ENCODE results near the gene RPL5.
A peak's percentile ranks its signal among the peaks of the same experiment; 100 is the strongest.

RPL5 gene

DNA sequence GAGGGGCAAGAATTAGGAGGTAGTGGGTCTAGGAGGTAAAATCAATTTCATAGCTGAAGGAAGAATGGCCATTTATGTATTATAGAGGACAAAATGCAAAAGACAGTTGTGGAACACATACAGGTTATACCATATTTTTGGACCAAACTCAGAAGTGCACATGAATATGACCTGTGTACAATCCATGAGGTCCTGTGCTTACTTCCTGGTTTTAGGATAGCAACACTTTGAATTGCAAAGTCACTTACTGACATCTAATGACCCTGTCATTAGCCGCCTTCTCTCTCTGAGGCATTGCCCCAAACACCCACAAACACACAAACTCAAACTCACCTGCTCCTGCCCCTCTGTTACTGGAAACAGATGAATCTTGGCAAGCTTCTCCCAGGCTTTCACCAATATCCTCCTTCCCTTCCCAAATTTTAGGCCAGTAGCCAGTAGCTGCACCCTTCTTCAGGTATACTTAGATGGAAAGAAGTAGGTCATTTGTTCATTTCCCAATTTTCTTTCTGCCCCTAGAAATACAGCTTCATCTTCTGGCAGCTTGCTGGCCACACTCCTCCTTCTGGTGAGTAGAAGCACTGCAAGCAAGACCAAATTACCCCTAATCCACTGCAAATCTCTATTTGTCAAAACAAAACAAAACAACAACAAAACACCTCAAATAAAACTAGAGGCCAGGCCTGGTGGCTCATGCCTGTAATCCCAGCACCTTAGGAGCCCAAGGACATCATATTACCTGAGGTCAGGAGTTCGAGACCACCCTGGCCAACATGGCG is 13.7 kb upstream of the RPL5 start:
- peak; percentile 85 for FAIRE-seq
- no peak for DNase-seq (ENCODE audit: extremely low spot score, insufficient read length, low read depth)

- DNase-seq (ENCODE audit: extremely low spot score, insufficient read length, low read depth): no peak
- FAIRE-seq: no peak
Observed at GRCh38 chr1:92820024-92820423, 11.8 kb upstream of the RPL5 start.

GRCh38 chr1:92820551-92820950 is 11.3 kb upstream of the RPL5 start:
- DNase-seq (ENCODE audit: extremely low spot score, insufficient read length, low read depth) (no peak), FAIRE-seq (no peak)

DNA sequence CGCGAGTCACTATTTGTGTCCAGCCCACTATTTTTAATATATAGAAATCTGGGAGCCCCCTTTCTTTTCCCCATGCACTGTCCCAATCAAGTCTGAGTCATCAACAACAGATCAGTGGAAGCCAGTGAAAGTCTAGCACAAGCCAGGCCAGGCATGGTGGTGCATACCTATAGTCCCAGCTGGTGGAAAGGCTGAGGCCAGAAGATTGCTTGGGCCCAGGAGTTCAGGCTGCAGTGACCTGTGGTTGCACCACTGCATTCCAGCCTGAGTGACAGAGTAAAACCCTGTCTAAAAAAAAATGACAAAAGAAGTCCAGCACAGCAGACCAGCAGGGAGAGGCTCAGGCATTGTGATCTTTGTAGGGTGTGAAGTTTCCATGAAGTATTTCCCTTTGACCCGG is 9.0 kb upstream of the RPL5 start:
- FAIRE-seq: no peak
- no peak for DNase-seq (ENCODE audit: extremely low spot score, insufficient read length, low read depth)

- DNase-seq (ENCODE audit: extremely low spot score, insufficient read length, low read depth) (no peak), FAIRE-seq (no peak)
Observed at GRCh38 chr1:92826792-92827191, 5.0 kb upstream of the RPL5 start.

GRCh38 chr1:92831368-92831761 is 475 bp upstream of the RPL5 start:
- DNase-seq (ENCODE audit: extremely low spot score, insufficient read length, low read depth): no peak
- no peak for FAIRE-seq

GRCh38 chr1:92832537-92833114 is 786 bp downstream of the RPL5 start:
- FAIRE-seq (no peak), DNase-seq (ENCODE audit: extremely low spot score, insufficient read length, low read depth) (no peak)

GRCh38 chr1:92833840-92834239 is 2.0 kb downstream of the RPL5 start:
- FAIRE-seq: no peak
- DNase-seq (ENCODE audit: extremely low spot score, insufficient read length, low read depth): no peak

DNA sequence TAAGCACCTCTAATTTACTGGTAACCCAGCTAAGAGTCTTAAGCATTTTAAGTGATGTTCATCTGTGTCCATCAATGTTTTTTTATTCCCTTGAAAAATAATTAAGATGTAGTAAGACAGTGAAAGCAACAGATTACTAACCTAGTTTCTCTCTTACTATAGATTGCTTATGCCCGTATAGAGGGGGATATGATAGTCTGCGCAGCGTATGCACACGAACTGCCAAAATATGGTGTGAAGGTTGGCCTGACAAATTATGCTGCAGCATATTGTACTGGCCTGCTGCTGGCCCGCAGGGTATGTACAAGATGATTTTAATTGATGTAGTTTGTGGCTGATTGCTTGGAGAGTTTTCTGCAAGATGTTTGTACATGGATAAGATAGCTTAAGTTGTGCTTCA is 2.8 kb downstream of the RPL5 start:
- FAIRE-seq: no peak
- no peak for DNase-seq (ENCODE audit: extremely low spot score, insufficient read length, low read depth)

- FAIRE-seq (no peak), DNase-seq (ENCODE audit: extremely low spot score, insufficient read length, low read depth) (no peak)
Observed at GRCh38 chr1:92837062-92837461, 5.2 kb downstream of the RPL5 start.

GRCh38 chr1:92838519-92838918 is 6.7 kb downstream of the RPL5 start:
- no peak for FAIRE-seq
- no peak for DNase-seq (ENCODE audit: extremely low spot score, insufficient read length, low read depth)

- FAIRE-seq (no peak), DNase-seq (ENCODE audit: extremely low spot score, insufficient read length, low read depth) (no peak)
Observed at GRCh38 chr1:92839442-92839841, 7.6 kb downstream of the RPL5 start.

DNA sequence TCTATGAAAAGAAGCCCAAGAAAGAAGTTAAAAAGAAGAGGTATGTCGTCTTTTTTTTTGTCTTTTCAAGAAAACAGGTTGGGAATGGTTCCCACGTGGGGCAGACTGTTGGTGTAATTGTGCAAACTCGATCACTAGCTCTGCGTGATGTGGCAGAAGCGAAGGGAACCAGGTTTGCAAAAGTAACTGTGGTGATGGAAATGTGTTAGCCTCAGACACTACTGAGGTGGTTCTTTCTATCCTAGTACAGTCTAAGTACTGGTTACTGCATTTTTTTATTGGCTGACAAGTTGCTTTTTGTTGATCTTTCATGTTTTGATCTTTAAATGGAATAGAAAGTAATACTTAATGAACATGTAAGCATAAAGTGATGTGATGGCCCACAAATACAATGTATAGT is 8.8 kb downstream of the RPL5 start:
- DNase-seq (ENCODE audit: extremely low spot score, insufficient read length, low read depth): no peak
- no peak for FAIRE-seq

- FAIRE-seq (no peak), DNase-seq (ENCODE audit: extremely low spot score, insufficient read length, low read depth) (no peak)
Observed at GRCh38 chr1:92842082-92843045, 10.5 kb downstream of the RPL5 start.

- FAIRE-seq: no peak
Observed at GRCh38 chr1:92843046-92843423, 11.2 kb downstream of the RPL5 start.

DNA sequence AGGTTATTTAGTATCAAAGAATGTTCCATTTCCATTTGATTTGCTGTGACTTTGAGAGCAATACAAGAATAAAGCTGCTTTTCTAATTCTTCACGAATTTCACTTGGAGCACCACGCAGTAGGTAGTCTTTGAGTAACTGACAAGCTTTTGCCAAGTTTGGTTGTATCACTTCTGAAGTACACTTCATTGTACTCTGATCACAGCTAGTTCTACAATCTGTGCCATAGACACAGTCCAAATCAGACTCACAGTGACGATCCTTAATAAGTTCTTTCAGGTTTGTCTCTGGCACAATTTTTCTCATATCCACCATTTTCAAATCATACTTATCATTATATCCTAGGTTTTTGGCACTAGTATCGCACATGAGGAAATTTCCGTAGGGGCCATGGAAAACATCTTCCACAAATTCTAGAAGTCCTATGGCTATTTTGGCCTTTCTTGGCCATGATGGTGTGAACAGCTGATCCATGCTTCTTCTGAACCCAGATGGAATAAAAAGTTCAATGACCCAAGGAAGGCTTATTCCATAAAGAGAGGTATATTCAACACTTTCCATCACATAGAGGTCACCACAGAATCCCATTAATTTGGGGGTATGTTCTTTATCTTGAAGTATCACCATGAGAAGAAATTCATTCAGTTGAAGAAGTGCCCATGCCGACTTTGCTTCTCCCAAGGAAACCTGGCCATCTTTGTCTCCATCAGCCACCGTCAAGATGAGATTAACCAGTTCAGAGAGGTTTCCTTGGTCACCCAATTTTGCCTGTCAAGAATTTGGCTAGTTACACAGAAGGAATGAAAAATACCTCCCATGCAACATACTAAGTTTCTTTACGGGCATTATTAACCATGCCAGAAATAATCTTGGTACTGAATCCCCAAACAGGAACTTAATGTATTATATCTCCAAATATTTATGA is 11.9 kb downstream of the RPL5 start:
- DNase-seq (ENCODE audit: extremely low spot score, insufficient read length, low read depth): no peak
- FAIRE-seq: no peak

More at GRCh38 chr1:92843046-92843423, 11.2 kb downstream of the RPL5 start:
- no peak for DNase-seq (ENCODE audit: extremely low spot score, insufficient read length, low read depth)

GRCh38 chr1:92844439-92844838 is 12.6 kb downstream of the RPL5 start:
- FAIRE-seq: no peak
- DNase-seq (ENCODE audit: extremely low spot score, insufficient read length, low read depth): no peak

GRCh38 chr1:92845908-92846307 is 14.1 kb downstream of the RPL5 start:
- FAIRE-seq: no peak

GRCh38 chr1:92848201-92848600 is 16.4 kb downstream of the RPL5 start:
- FAIRE-seq (no peak), DNase-seq (ENCODE audit: extremely low spot score, insufficient read length, low read depth) (no peak)

More at GRCh38 chr1:92845908-92846307, 14.1 kb downstream of the RPL5 start:
- DNase-seq (ENCODE audit: extremely low spot score, insufficient read length, low read depth): no peak

GRCh38 chr1:92850019-92850418 is 18.2 kb downstream of the RPL5 start:
- FAIRE-seq (no peak), DNase-seq (ENCODE audit: extremely low spot score, insufficient read length, low read depth) (no peak)

Data from GM18507 (cell line).